ENCODE data around the gene RIOX2.

Gene RIOX2

DNA sequence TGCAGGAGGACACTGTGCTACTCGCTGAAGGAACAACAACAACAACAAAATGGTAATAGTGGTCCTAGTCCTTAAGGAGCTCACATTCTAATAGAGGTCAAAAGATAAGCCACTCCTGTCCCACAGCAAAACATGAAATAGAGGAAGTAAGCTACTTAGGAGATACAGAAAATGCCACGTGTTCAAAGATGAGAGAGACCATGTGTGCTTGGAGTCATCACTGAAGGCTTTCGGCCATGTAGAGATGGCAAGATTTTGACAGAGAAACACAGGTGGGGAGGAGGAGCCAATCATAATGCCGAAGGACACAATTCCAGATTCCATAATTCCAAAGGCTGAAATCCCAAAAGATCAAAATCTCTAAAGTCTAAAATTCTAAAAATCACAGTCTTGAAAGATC, 24.8 kb upstream of the RIOX2 start:
- no peak overlapping the region for H3K27ac ChIP-seq
- no peak for TF ChIP-seq ZFX (IDR thresholded peaks at IDR 0.05)
- TF ChIP-seq, protein P1, sequence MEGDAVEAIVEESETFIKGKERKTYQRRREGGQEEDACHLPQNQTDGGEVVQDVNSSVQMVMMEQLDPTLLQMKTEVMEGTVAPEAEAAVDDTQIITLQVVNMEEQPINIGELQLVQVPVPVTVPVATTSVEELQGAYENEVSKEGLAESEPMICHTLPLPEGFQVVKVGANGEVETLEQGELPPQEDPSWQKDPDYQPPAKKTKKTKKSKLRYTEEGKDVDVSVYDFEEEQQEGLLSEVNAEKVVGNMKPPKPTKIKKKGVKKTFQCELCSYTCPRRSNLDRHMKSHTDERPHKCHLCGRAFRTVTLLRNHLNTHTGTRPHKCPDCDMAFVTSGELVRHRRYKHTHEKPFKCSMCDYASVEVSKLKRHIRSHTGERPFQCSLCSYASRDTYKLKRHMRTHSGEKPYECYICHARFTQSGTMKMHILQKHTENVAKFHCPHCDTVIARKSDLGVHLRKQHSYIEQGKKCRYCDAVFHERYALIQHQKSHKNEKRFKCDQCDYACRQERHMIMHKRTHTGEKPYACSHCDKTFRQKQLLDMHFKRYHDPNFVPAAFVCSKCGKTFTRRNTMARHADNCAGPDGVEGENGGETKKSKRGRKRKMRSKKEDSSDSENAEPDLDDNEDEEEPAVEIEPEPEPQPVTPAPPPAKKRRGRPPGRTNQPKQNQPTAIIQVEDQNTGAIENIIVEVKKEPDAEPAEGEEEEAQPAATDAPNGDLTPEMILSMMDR (conservative IDR thresholded peaks at IDR 0.05): no peak

DNA sequence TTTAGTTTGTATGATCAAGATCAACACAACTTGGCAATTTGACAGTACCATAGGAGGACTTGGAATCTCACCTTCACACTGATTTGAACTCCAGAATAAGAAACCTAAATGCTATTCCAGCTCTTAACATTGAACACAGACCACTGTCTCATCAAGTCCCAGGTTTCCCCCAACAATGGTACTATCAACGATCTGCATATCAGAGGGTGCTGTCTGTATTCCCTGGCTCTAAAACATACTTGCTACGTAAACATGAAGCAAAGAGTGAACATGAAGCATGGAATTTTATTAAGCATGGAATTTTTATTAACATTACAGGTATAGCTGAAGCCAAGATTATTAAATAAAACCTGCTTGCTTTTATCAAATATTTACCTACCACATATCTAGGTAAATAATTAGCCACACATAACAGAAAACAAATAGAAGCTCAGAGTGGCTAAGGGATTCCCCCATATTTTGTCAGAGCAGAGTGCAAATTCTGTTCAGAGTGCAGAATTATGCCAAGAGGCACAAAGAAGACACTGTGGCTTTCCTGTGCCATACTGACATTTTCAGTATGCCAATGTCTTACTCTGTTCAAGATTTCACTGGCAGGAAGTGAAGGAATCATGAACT, 22.2 kb upstream of the RIOX2 start:
- no peak for TF ChIP-seq ZFX (IDR thresholded peaks at IDR 0.05)
- TF ChIP-seq, protein P1 (conservative IDR thresholded peaks at IDR 0.05): no peak
- peak overlapping the region; percentile 17; the same call in 1 of the 2 replicates for H3K27ac ChIP-seq

DNA sequence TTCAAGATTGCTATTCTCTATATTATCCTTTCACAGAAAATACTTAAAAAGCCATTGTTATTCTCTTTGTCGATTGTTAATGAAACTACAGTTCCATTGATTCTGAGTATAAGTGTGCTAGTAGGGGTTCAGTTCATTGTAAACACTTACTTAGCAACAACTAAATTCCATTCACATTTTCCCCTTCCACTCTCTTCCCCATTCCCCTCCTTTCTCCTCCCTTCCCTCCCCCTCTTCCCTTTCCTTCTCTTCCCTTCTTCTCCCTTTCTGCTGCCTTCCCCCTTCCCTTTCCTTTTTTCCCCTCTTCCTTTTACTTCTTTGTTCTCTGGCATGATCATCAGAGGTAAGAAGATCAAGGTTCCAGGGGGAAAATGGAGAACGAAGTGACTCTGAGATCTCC, 21.3 kb upstream of the RIOX2 start:
- no peak overlapping the region for H3K27ac ChIP-seq
- no peak for TF ChIP-seq ZFX (IDR thresholded peaks at IDR 0.05)
- TF ChIP-seq, protein P1 (conservative IDR thresholded peaks at IDR 0.05): no peak

DNA sequence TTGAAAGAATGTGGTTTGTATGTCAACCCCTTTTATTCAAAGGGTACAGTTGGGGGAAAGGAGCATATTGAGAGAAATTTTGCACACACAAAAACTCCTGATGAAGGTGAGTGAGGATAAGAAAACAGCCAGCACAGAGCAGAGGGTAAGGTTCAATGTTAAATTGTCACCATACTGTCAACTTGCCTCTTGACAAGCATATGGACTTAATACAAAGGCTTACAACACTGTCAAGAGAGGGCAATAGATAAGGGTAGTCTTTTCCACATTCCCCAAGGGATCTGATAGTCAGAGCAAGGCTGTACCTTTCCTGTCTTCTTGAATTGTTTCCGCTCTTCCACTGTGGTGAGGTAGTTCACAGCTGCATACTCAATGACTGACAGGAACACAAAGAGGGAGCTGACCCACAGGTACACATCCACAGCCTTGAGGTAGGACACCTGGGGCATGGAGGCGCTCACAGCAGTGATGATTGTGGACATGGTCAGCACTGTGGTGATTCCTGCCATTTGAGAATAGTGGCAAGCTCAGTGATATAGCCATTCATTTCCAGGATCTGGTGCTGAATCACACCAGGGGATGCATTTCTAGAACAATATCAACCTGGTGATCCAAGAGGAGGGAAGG, 20.4 kb upstream of the RIOX2 start:
- no peak overlapping the region for H3K27ac ChIP-seq
- TF ChIP-seq ZFX (IDR thresholded peaks at IDR 0.05): no peak
- TF ChIP-seq, protein P1 (conservative IDR thresholded peaks at IDR 0.05): no peak

DNA sequence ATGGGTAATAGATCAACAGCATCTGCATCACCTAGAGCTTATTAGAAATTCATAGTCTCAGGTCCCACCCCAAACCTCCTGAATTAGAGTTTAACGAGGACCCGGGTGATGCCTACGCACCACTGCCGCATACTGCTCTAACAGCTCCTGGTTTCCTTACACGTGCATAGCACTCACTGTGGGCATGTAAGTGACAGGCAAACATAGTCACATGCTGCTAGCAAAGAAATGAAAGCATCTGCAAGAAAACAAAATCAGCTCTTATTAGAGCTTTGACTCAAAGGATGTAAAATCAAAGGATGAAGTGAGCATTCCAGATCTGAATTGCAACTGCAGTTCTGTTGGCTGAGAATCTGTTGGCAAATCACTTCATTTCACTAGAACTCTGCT, 19.1 kb upstream of the RIOX2 start:
- TF ChIP-seq, protein P1 (conservative IDR thresholded peaks at IDR 0.05): no peak
- no peak for TF ChIP-seq ZFX (IDR thresholded peaks at IDR 0.05)
- H3K27ac ChIP-seq: no peak overlapping the region

DNA sequence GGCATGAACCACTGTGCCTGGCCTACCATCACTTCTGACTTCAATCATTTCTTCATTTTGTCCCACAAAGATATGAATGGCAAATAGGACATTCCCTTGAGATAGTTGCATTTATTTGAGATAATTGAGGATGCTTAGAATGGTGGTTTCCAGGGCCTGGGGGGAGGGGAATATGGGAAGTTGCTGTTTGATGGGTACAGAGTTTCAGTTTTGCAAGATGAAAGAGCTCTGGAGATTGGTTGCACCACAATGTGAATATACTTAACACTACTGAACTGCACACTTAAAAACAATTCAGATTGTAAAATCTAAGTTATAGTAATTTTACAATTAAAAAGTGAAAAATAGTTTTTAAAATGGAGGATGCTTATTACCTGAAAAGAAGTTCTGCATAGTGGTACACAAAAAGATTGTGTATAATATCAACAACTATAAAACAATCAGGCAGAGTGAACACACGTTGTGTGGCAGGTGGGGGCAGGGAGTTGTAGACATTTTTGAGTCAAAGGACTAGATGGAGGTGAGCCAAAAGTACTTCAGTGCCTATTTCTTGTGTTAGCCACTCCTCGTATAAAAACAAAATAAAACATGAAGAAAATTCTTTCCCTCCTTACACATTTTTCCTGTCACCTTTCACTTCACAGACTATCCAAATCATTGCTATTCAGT, 18.5 kb upstream of the RIOX2 start:
- H3K27ac ChIP-seq: no peak overlapping the region
- TF ChIP-seq, protein P1 (conservative IDR thresholded peaks at IDR 0.05): no peak
- TF ChIP-seq ZFX (IDR thresholded peaks at IDR 0.05): no peak
